Neural cell (in vitro differentiated cells): Measurements from ENCODE around the gene PANK4.

Source experiments
- RAD21 ChIP-seq: fragments of 450-650 bp; conservative IDR thresholded peaks from 2 replicates; pipeline ENCODE4 v1.6.1; 2014; ENCODE audit warnings: antibody characterized with exemption, mild to moderate bottlenecking, moderate library complexity
- TAF1 ChIP-seq: IDR thresholded peaks from 2 replicates; pipeline ENCODE4 v1.6.1; 2012; ENCODE audit warnings: low read depth
- TF ChIP-seq, protein P1 (sequence below): fragments of 450-650 bp; IDR thresholded peaks from 2 replicates; pipeline ENCODE4 v1.5.1; 2014; ENCODE audit warnings: antibody characterized with exemption, mild to moderate bottlenecking, moderate library complexity; ENCODE audit not compliant: poor library complexity, severe bottlenecking

DNA sequence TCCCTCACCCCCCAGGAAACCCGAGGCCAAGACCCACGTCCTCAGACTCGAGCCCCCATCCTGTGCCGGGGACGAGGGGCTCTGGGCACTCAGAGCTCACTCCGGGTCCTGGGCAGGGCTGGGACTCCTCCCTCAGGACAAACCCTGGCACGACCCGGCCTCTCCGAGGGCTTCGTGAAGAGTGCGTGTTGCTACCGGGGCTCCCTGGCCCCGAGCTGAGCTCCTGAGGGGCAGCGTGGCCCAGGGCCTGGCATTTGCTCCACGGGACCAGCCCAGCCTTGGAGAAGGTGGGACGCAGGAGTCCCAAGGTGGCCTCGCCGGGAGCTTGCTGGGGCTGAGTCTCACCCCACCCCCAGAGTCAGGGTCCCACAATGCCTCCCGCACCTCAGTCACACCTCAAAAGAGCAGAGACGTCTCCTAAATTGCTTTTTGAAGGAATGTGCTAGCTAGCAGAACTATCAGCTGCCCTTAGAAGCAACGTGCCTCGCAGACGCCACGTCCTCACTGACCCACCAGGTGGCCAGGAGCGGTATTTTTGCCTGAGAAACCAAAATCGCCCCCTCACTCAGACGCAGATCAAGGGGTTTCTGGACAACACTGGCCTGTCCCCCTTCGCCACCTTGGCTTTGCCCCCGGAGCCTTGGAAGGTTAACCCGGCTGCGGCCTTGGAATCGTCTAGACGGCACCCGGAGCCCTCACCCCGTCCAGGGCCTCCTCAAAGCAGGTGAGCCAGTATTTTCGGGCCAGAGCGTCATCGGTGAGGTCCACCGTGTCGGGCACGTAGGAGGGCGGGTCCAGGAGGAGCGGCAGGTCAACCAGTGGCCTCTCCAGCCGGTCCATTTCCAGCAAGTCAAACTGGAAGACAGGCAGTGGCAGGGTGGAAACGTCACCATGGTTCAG is 11.3 kb downstream of the PANK4 start:
- TF ChIP-seq, protein P1, sequence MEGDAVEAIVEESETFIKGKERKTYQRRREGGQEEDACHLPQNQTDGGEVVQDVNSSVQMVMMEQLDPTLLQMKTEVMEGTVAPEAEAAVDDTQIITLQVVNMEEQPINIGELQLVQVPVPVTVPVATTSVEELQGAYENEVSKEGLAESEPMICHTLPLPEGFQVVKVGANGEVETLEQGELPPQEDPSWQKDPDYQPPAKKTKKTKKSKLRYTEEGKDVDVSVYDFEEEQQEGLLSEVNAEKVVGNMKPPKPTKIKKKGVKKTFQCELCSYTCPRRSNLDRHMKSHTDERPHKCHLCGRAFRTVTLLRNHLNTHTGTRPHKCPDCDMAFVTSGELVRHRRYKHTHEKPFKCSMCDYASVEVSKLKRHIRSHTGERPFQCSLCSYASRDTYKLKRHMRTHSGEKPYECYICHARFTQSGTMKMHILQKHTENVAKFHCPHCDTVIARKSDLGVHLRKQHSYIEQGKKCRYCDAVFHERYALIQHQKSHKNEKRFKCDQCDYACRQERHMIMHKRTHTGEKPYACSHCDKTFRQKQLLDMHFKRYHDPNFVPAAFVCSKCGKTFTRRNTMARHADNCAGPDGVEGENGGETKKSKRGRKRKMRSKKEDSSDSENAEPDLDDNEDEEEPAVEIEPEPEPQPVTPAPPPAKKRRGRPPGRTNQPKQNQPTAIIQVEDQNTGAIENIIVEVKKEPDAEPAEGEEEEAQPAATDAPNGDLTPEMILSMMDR = no peak
- TF ChIP-seq RAD21 = no peak
- no peak for TF ChIP-seq TAF1
